Keratinocyte (primary cell): Measurements from ENCODE around the gene CD63. TPM values are rescaled to one million over a fixed set of nuclear protein-coding genes. Genes with fewer than 3 reads are reported as not detected.

Experiments
- DNase-seq: peaks from one replicate; pipeline ENCODE4 v3.0.0-alpha.2; 2011; ENCODE audit warnings: low read depth, missing footprints, low spot score
- FAIRE-seq: peaks from 2 replicates; lab custom pipeline; 2011; peaks lifted over from hg19 to GRCh38; lab: Jason Lieb, UNC
- H2AFZ ChIP-seq: 2 replicates; pipeline ENCODE4 v1.6.0; 2012; ENCODE audit warnings: low read length, control low read depth, inconsistent platforms; ENCODE audit not compliant: control insufficient read depth
- H3K27ac ChIP-seq: 2 replicates; pipeline ENCODE4 v1.5.1; 2011; ENCODE audit warnings: low read length; ENCODE audit not compliant: control insufficient read depth, insufficient read depth
- H3K27me3 ChIP-seq: 3 replicates; pipeline ENCODE4 v1.6.0; 2011; ENCODE audit warnings: low read length; ENCODE audit not compliant: control insufficient read depth, insufficient read depth; ENCODE audit errors: extremely low read depth
- H3K36me3 ChIP-seq, 2 experiments: 2 replicates in 1 of 2; 3 replicates in 1 of 2; pipeline ENCODE4 v1.5.1; 2011; ENCODE audit warnings: low read length in 2 of 2, mild to moderate bottlenecking in 1 of 2; ENCODE audit not compliant: control insufficient read depth in 2 of 2, insufficient read depth in 2 of 2; ENCODE audit errors: extremely low read depth in 1 of 2
- H3K4me1 ChIP-seq: 3 replicates; pipeline ENCODE4 v1.5.1; 2011; ENCODE audit warnings: low read length; ENCODE audit not compliant: control insufficient read depth, insufficient read depth; ENCODE audit errors: extremely low read depth
- H3K4me2 ChIP-seq: 3 replicates; pipeline ENCODE4 v1.6.0; 2011; ENCODE audit warnings: low read depth, low read length; ENCODE audit not compliant: control insufficient read depth, insufficient read depth; ENCODE audit errors: extremely low read depth
- H3K4me3 ChIP-seq, 3 experiments: fragments of 200-600 bp in 1 of 3; sonication (generic) in 1 of 3; 2 replicates in 2 of 3; 3 replicates in 1 of 3; pipeline ENCODE4 v1.5.1; 2011 to 2016; ENCODE audit warnings: low read length in 3 of 3, mild to moderate bottlenecking in 3 of 3, control low read depth in 2 of 3, inconsistent platforms in 1 of 3, low read depth in 1 of 3, mixed read lengths in 1 of 3, mixed run types in 1 of 3, moderate library complexity in 1 of 3; ENCODE audit not compliant: control insufficient read depth in 2 of 3, insufficient read depth in 2 of 3; ENCODE audit errors: extremely low read depth in 1 of 3
- H3K79me2 ChIP-seq: 2 replicates; pipeline ENCODE4 v1.6.0; 2012; ENCODE audit warnings: low read length; ENCODE audit not compliant: control insufficient read depth, insufficient read depth
- H3K9ac ChIP-seq: 3 replicates; pipeline ENCODE4 v1.6.0; 2011; ENCODE audit warnings: low read length; ENCODE audit not compliant: control insufficient read depth, insufficient read depth; ENCODE audit errors: extremely low read depth
- H3K9me1 ChIP-seq: 3 replicates; pipeline ENCODE4 v1.6.0; 2011; ENCODE audit warnings: low read length; ENCODE audit not compliant: control insufficient read depth, insufficient read depth; ENCODE audit errors: extremely low read depth
- H3K9me3 ChIP-seq: 2 replicates; pipeline ENCODE4 v1.5.1; 2012; ENCODE audit warnings: low read depth, low read length; ENCODE audit not compliant: control insufficient read depth
- H4K20me1 ChIP-seq: 3 replicates; pipeline ENCODE4 v1.6.0; 2011; ENCODE audit warnings: low read length; ENCODE audit not compliant: control insufficient read depth, insufficient read depth; ENCODE audit errors: extremely low read depth
- CTCF ChIP-seq, 3 experiments: IDR thresholded peaks in 1 of 3; conservative IDR thresholded peaks in 1 of 3; optimal IDR thresholded peaks in 1 of 3; 2 replicates in 2 of 3; 3 replicates in 1 of 3; pipeline versions ENCODE3 to v1.5.1; 2011; ENCODE audit warnings: low read length in 3 of 3, mild to moderate bottlenecking in 3 of 3, moderate library complexity in 2 of 3, control low read depth in 1 of 3, inconsistent platforms in 1 of 3; ENCODE audit not compliant: insufficient read depth in 2 of 3; ENCODE audit errors: extremely low read depth in 1 of 3
- EZH2 ChIP-seq: IDR thresholded peaks from one replicate; pipeline ENCODE4 v1.6.1; 2012; ENCODE audit warnings: inconsistent platforms, mild to moderate bottlenecking, low read length, moderate library complexity
- dilution Hi-C: fragments of 300-500 bp; cut with MboI; formaldehyde crosslinking; loops from one replicate; pipeline ENCODE4 v1.7.0; 2020; ENCODE audit warnings: low sequenced_read_pairs; ENCODE audit not compliant: extremely low pct_ligation_motif_present
- polyA plus RNA-seq, 5 experiments: library from polyadenylated mRNA; depleted of rRNA in 3 of 5; stranded (reverse) in 3 of 5; stranded (forward) in 1 of 5; unstranded in 1 of 5; fragments of >200 nt; gene quantifications; 1 replicate in 1 of 5; 2 replicates in 3 of 5; 3 replicates in 1 of 5; pipeline versions ENCODE4 v1.2.1 to v1.2.3, GENCODE V29; 2011 to 2012; ENCODE audit warnings: missing spikeins in 2 of 5, low read depth in 1 of 5, low replicate concordance in 1 of 5

CD63 gene
- polyA plus RNA-seq, 1 donor (not counting 4 experiments of a cell fraction or from before 2014, with no cell fraction given): 749 TPM

GRCh38 chr12:55746913-55747231 lies 18.1 kb upstream of the CD63 start:
- Histone ChIP-seq H3K4me3 (no peak overlapping the region), H3K9me1 (no peaks in the 10 kb centered on the region), H3K36me3 (peaks cover 0 to 10% of the 10 kb centered on the region in 2 experiments), H2AFZ (no peak overlapping the region), H3K27ac (no peak overlapping the region), H3K9ac (no peak overlapping the region), H3K27me3 (no peaks in the 10 kb centered on the region), H3K9me3 (no peaks in the 10 kb centered on the region), H3K4me2 (no peak overlapping the region), H3K4me1 (peaks cover 8% of the 10 kb centered on the region), H4K20me1 (no peaks in the 10 kb centered on the region), H3K79me2 (no peaks in the 10 kb centered on the region)
- DNase-seq (no peak), FAIRE-seq (no peak)
- dilution Hi-C loops: no loop called here
- TF ChIP-seq EZH2 (no peak), CTCF (optimal IDR thresholded peaks at IDR 0.05 in 1 of 3, IDR thresholded peaks at IDR 0.05 in 1 of 3, conservative IDR thresholded peaks at IDR 0.05 in 1 of 3; ENCODE audit: extremely low read depth in 1 of 3, insufficient read depth in 2 of 3, low read length in 3 of 3) (no peak)

- Histone ChIP-seq H3K36me3 (peaks cover 0 to 6% of the 10 kb centered on the region in 2 experiments), H2AFZ (no peak overlapping the region), H3K9ac (no peak overlapping the region), H3K9me3 (no peaks in the 10 kb centered on the region), H3K4me2 (no peak overlapping the region), H3K4me3 (no peak overlapping the region), H3K9me1 (no peaks in the 10 kb centered on the region), H3K27ac (no peak overlapping the region), H3K4me1 (peaks cover 8% of the 10 kb centered on the region), H3K27me3 (no peaks in the 10 kb centered on the region), H3K79me2 (no peaks in the 10 kb centered on the region), H4K20me1 (no peaks in the 10 kb centered on the region)
- no peak for DNase-seq
- no peak for FAIRE-seq
- dilution Hi-C loops: no loop called here
- TF ChIP-seq EZH2 (no peak), CTCF (optimal IDR thresholded peaks at IDR 0.05 in 1 of 3, IDR thresholded peaks at IDR 0.05 in 1 of 3, conservative IDR thresholded peaks at IDR 0.05 in 1 of 3; ENCODE audit: extremely low read depth in 1 of 3, insufficient read depth in 2 of 3, low read length in 3 of 3) (no peak)
Observed at GRCh38 chr12:55746174-55746912, 17.5 kb upstream of the CD63 start.
